GM18519 (cell line): ENCODE results near the gene THSD4.

Experiments used
- ATAC-seq: cut with Tn5 transposase; IDR thresholded peaks from one replicate; pipeline ENCODE4 v1.9.1; 2021; ENCODE audit warnings: mild to moderate bottlenecking, moderate library complexity; ENCODE audit not compliant: unreplicated experiment, low FRiP score

THSD4 gene

GRCh38 chr15:71461748-71462147 is 346.5 kb downstream of the THSD4 start:
- no peak for ATAC-seq

DNA sequence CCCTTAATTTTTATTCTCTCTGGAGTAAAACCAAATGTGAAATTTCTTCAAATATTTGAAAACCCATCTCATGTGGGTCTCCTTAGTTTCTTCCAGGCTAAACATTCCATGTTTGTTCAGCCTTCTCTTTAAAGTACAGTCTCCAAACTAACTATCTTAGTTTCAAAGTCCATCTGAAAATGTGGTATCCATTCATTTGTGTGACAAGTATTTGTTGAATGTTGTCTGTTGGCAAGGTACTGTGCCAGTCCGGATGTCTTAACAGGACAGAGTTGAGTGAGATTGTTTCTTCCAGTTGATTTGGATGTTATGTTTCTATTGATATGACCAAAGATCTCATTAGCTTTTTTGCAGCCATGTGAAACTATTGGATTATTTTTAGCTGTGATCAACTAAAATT is 347.4 kb downstream of the THSD4 start:
- ATAC-seq = no peak

DNA sequence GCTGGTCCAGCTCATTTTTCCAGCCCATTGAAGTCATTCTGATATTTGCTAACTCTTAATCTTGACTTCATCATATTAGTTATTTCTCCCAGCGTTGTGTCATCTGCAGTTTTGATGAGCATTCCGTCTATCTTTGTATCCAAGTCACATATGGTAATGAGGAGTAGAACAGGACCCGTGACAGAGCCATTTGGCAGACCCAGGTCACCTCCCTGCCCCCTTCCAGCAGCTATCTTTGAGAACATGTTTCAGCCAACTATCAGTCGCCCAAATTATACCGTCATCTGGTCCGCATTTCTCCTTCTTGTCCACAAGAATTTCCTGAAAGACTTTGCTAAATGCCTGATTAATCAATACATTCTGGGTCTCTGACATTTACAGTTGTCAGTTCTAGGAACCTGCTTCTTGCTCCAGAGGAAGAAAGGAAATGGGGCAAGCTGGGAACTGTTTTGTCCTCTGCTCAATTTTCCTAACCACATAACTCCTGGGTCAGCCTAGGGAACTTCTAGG is 347.9 kb downstream of the THSD4 start:
- no peak for ATAC-seq

- no peak for ATAC-seq
Measured at GRCh38 chr15:71465131-71465955, 350.1 kb downstream of the THSD4 start.

DNA sequence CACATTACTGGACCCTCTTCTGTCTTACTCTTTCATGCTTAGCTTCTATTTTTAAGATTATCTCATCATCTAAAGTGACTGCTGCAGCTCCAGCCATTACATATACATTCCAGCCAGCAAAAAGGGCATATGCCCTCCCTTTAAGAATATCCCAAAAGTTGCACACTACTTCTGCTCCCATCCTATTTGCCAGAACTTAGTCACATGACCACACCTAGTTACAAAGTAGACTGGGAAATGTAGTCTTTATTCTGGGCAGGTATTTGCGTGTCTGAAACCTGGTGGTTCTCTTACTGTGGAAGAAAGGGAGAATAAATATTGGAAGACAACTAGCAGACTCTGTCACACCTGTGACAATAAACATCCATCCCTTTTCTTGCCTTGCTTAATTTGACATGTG is 353.4 kb downstream of the THSD4 start:
- ATAC-seq = no peak

- ATAC-seq = no peak
Measured at GRCh38 chr15:71469413-71469812, 354.1 kb downstream of the THSD4 start.

DNA sequence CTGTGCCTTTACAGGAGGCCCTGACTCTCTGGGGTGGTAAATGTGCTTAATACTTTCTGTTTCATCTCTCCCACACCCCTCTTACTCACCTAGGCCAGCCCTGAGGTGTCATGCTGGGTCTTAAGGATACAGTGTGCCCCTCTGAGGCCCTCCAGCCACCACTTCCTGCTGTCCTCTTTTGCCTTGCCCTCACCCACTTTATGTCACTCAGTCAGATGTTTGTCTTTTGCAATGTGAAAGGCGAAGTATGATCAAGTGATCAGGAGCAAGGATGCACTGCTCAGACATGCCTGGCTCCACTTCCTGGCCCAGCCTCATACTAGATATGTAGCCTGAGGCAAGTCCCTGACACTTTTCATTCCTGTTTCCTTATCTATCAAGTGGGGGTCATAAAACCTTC is 356.1 kb downstream of the THSD4 start:
- no peak for ATAC-seq

- no peak for ATAC-seq
Measured at GRCh38 chr15:71472566-71472965, 357.3 kb downstream of the THSD4 start.

- ATAC-seq = no peak
Measured at GRCh38 chr15:71473751-71474150, 358.5 kb downstream of the THSD4 start.

DNA sequence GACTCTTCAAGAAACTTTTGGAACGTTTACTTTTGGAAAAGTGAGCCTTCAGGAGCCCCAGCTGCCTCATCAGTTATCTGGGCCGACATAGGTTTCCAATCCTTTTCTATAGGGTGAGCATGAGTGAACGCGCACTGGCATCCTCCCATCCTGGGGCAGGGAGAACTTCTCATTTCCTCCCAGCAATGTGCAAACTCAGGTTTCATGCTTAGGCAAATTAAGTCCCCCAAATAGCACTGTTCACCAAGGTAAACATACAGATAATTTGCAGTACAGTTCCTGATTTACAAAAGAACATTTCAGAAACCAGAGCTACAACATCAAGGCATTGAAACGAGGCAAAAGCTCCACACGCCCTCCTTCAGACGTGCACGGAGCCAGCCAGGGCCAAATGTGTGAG is 361.6 kb downstream of the THSD4 start:
- ATAC-seq = no peak

DNA sequence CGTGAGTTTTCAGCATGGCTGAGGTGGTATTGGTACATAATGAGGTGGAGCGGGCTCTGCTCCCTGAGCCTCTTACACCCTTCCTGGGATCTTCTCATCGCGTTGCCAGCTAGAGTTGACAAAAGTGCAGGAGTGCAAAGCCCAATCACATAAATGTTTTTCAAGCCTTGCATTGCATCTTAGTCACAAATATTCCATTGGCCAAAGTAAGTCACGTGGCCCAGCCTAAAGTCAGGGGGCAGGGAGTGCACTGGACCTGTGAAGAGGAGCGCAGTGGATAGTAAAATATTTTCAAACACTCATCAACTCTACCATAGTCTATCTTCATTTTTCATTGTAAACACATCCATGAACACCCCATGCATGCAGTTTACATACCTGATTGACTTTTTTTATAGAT is 365.3 kb downstream of the THSD4 start:
- ATAC-seq = no peak

DNA sequence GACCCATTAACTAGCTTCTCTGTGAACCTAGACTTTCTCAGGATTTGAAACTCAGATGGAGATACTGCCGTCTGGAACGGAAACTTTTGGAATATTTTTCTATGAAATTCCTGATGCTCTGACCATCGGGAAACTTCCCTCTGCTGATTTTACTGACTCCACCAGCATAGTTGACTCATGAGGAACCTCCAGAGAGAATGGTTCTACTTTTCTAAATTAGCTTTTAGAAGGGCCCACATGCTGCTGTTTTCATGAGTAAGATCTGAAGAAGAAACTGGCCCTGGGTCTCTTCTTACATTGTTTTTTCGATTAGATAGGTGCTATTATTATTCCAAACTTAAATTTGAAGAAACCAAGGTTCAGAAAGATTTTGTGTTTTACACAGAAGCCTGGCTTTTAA is 368.8 kb downstream of the THSD4 start:
- no peak for ATAC-seq

GRCh38 chr15:71485094-71485693 is 369.9 kb downstream of the THSD4 start:
- no peak for ATAC-seq

DNA sequence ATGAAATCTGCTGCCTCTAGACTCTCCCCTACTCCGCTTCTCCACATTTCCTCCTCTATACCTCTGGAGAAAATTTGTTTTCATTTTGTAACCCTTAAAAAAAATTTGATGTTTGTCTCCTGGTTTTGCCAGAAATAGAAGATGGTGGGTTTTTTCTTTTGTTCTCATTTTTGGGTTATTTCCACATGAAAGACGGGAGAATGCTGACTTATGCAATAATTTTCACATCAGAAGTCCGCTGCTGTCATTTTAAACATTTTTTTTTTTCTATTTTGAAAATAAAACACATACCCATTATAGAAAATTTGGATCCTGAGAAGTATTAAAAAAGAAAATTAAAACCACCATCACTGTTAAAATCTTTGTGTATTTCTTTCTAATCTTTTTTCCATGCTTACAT is 374.3 kb downstream of the THSD4 start:
- no peak for ATAC-seq

GRCh38 chr15:71493526-71493925 is 378.3 kb downstream of the THSD4 start:
- no peak for ATAC-seq

- ATAC-seq = no peak
Measured at GRCh38 chr15:71494563-71495397, 379.5 kb downstream of the THSD4 start.

DNA sequence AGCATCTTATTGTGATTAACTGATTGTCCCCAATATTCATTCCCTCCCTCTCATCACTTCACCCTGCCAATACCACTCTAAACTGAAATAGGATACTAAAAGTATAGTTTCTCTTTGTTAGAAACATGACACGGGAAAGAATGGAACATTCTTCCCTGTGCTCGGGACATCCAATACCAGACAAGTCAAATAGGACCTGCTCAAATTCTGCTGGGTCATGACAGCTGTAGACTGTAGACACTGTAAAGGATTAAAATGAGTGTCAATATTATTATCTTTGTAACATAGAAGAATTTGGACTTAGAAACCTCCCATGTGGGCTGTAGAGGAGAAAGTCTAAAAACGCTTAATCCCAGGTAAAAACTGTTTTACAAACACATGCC is 380.1 kb downstream of the THSD4 start:
- ATAC-seq = no peak

DNA sequence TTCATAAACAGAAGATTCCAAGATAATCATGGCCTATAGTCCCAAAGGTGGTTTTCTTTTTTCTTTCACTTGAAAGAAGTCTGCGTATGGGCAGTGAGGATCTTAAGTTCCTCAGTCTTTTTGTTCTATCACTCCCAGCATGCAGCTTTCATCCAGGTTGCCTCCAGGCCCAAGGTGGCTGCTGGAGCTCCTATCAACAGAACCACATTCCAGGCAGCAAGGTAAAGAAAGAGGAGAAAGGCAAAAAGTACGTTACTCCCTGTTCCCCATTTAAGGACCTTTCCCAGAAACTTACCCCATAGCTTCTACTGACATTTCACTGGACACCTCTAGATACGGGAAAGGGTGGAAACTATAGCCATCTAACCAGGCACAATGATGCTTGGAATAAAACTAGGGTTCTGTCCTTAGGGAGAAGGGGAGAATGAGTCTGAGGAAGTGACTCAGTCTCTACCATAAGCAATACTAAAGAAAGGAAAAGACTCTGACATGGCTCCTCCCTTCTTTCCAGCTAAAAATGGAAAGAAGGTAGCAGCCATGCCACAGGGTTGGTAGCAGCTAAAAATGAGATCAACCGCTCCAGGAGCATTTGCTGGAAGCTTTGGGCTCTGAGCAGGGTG is 381.2 kb downstream of the THSD4 start:
- ATAC-seq = no peak

DNA sequence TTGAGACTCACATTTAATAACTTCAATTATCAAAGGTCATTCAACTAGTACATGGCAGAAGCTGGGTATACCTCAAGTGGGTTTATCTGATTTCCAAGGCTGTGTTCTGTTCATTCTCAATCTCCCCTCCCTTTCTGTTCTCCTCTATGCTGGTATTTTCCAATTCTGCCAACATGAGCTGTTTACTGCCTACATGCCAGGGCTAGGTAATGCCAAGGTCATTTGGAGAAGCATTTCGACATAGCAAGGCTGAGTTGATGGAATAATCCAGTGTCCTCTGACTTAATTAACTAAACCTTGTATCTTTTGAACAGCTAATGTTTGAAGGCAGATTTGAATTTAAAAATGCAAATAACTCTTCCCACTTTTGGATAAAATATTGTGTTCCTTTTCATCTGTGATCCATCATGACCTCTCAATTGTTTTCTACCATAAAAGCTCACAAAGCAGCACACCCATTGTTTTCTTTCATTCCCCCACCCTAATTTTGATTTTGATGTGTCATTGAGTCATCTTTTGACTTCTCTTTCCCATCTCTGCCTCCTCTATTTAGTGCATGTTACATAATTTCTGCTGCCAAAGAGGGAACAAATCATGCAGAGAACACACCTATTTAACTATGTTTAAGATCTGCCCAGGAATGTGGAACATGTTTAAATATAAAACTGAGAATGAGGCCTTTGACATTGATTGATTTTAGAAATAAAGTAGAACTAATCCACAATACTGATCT is 386.2 kb downstream of the THSD4 start:
- no peak for ATAC-seq

DNA sequence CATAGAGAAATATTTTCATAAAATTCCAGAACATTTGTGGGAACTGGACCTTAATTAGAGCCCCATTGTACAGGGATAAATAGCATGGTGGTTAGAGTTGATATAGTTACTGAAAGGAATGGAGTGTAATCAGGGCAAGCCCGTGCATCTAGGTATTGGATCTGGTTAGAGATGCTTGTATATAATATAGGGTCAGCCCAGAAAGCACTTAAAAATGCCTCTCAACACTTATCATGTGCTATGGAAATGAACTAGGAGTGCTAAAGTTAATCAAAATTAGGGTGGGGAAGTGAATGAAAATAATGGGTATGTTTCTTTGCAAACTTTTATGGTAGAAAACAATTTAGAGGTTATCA is 386.8 kb downstream of the THSD4 start:
- no peak for ATAC-seq
